SK-N-MC (cell line): ENCODE results near the gene RIMBP3C.
A peak's percentile ranks its signal among the peaks of the same experiment; 100 is the strongest.
"Not testable (repeated sequence)": the region's sequence is repeated elsewhere in the genome, so short reads cannot be mapped to it uniquely, and the experiment has no call there.

Experiments
- DNase-seq: peaks from one replicate; pipeline ENCODE4 v3.0.0-alpha.2; 2011; ENCODE audit warnings: low read depth, low spot score
- H3K27ac ChIP-seq: fragments of 200-600 bp; sonication (generic); 2 replicates; pipeline ENCODE4 v1.5.1; 2016; ENCODE audit warnings: mixed run types
- H3K36me3 ChIP-seq: fragments of 200-600 bp; sonication (generic); 2 replicates; pipeline ENCODE4 v1.6.1; 2017; ENCODE audit warnings: antibody characterized with exemption, low read length, mixed read lengths; ENCODE audit not compliant: insufficient read depth
- H3K4me3 ChIP-seq: fragments of 200-600 bp; sonication (generic); 2 replicates; pipeline ENCODE4 v1.5.1; 2016
- H3K9ac ChIP-seq: fragments of 200-600 bp; sonication (generic); 2 replicates; pipeline ENCODE4 v1.8.0; 2017; ENCODE audit warnings: mixed run types, mixed read lengths; ENCODE audit not compliant: insufficient read length
- H3K9me3 ChIP-seq: fragments of 200-600 bp; sonication (generic); 2 replicates; pipeline ENCODE4 v1.6.1; 2017; ENCODE audit warnings: low read depth, mild to moderate bottlenecking, antibody characterized with exemption, low read length, moderate library complexity, mixed read lengths
- EZH2 ChIP-seq: fragments of 200-600 bp; sonication (generic); IDR thresholded peaks from one replicate; pipeline ENCODE4 v1.6.1; 2017; ENCODE audit warnings: antibody characterized with exemption
- FOXP2 ChIP-seq: optimal IDR thresholded peaks from 2 replicates; pipeline ENCODE3; 2011; ENCODE audit warnings: mild to moderate bottlenecking, moderate library complexity; ENCODE audit not compliant: insufficient read depth; ENCODE audit errors: extremely low read length, control extremely low read depth
- POLR2AphosphoS5 ChIP-seq: IDR thresholded peaks from 2 replicates; pipeline ENCODE4 v1.6.1; 2012; ENCODE audit warnings: mild to moderate bottlenecking, low read depth, low read length, borderline replicate concordance

RIMBP3C gene

GRCh38 chr22:21579474-21579851 lies 28.2 kb upstream of the RIMBP3C start:
- no peak overlapping the region for H3K27ac ChIP-seq
- H3K9ac ChIP-seq: no peak overlapping the region
- H3K36me3 ChIP-seq: peaks cover 5% of the 10 kb centered on the region; the same call in 1 of the 2 replicates
- TF ChIP-seq EZH2 (no peak), POLR2AphosphoS5 (no peak), FOXP2 (no peak)
- no peak overlapping the region for H3K4me3 ChIP-seq
- DNase-seq: no peak
- no peaks in the 10 kb centered on the region for H3K9me3 ChIP-seq

- Histone ChIP-seq H3K9me3 (no peaks in the 10 kb centered on the region), H3K9ac (no peak overlapping the region), H3K36me3 (peaks cover 12% of the 10 kb centered on the region; the same call in 1 of the 2 replicates), H3K27ac (no peak overlapping the region), H3K4me3 (no peak overlapping the region)
- TF ChIP-seq EZH2 (no peak), FOXP2 (no peak), POLR2AphosphoS5 (no peak)
- DNase-seq: no peak
Measured at GRCh38 chr22:21573750-21574494, 22.7 kb upstream of the RIMBP3C start.

- Histone ChIP-seq H3K36me3 (peaks cover 9% of the 10 kb centered on the region; the same call in 1 of the 2 replicates), H3K27ac (no peak overlapping the region), H3K9me3 (no peaks in the 10 kb centered on the region), H3K4me3 (no peak overlapping the region), H3K9ac (no peak overlapping the region)
- no peak for TF ChIP-seq EZH2
- no peak for DNase-seq
Measured at GRCh38 chr22:21573293-21573734, 22.1 kb upstream of the RIMBP3C start.

GRCh38 chr22:21571679-21572078 lies 20.4 kb upstream of the RIMBP3C start:
- no peak overlapping the region for H3K9ac ChIP-seq
- H3K27ac ChIP-seq: no peak overlapping the region
- DNase-seq: no peak
- H3K4me3 ChIP-seq: peak overlapping the region; percentile 82; the same call in 1 of the 2 replicates
- TF ChIP-seq EZH2 (no peak), POLR2AphosphoS5 (no peak), FOXP2 (no peak)
- H3K36me3 ChIP-seq: peaks cover 6% of the 10 kb centered on the region; the same call in 1 of the 2 replicates
- no peaks in the 10 kb centered on the region for H3K9me3 ChIP-seq

DNA sequence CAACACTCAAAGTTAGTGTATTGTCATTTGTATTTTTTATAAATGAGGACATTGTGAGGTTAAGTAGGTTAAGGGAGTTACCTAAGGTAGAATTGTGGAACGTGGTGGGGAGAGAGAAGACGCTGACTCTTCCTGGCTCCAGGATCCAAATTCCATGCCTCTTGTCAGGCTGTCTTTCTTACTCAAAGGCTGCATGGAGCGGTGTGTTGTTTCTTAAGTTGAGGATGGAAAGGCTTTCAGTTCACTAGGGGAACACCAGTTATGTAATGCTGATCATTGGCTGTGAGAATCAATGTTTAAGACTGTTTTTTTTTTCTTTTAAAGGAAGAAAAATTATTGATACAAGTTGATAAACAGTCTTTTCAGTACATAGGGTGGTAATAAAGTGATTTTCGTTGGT lies 19.1 kb upstream of the RIMBP3C start:
- no peaks in the 10 kb centered on the region for H3K9me3 ChIP-seq
- DNase-seq: no peak
- peak overlapping the region; percentile 65 for H3K27ac ChIP-seq
- peaks cover 6% of the 10 kb centered on the region; the same call in 1 of the 2 replicates for H3K36me3 ChIP-seq
- no peak for TF ChIP-seq POLR2AphosphoS5
- no peak for TF ChIP-seq EZH2
- no peak for TF ChIP-seq FOXP2
- H3K4me3 ChIP-seq: peak overlapping the region; percentile 82
- peak overlapping the region; percentile 46 for H3K9ac ChIP-seq

GRCh38 chr22:21569459-21570170 lies 18.4 kb upstream of the RIMBP3C start:
- Histone ChIP-seq H3K27ac (peak overlapping the region; percentile 65; the same call in 1 of the 2 replicates), H3K36me3 (peaks cover 6% of the 10 kb centered on the region; the same call in 1 of the 2 replicates), H3K4me3 (peak overlapping the region; percentile 82), H3K9me3 (no peaks in the 10 kb centered on the region), H3K9ac (peak overlapping the region; percentile 46)
- DNase-seq: no peak
- TF ChIP-seq FOXP2: no peak

GRCh38 chr22:21569076-21569427 lies 17.8 kb upstream of the RIMBP3C start:
- peak overlapping the region; percentile 82 for H3K4me3 ChIP-seq
- H3K9me3 ChIP-seq, H3K27ac ChIP-seq, H3K36me3 ChIP-seq, DNase-seq: not testable (repeated sequence)
- H3K9ac ChIP-seq: peak overlapping the region; percentile 99

DNA sequence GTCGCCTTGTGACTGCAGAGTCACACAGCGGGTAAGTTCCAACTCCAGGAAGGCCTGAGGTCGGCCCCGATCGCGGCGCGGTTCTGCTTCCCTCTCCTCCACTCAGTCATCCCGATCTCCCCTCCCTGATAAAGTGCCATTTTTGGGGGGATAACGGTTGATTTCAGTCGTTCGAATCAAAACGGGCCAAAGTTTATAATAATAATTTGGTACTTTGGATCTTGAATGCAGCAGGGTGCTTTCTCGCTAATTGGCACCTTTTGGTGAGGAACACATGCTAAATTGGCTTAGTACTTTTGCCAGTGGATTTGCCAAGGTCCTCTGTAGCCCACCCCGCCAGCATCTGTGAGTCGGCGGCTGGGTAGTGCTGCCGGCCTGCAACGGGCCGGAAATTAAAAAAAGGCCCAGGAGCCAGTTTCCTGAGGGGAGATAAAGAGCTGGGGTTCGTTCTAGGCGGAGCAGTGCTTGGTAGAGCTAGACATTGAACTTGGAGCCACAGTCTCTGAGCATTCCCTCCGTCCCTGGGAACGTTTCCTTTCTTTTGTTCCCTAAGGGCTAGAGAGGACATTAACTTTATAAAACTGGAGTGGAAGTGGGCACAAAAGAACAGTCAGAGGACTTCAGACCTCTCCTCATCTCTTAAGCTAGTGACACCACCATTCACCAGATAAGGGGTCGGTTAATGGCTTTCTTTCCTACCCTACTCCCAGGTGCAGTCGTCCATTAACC lies 17.2 kb upstream of the RIMBP3C start:
- 0 out of 2 replicates have a peak, but pooled peaks have one; percentile 16 for TF ChIP-seq POLR2AphosphoS5
- no peak for TF ChIP-seq EZH2
- H3K9me3 ChIP-seq: no peaks in the 10 kb centered on the region
- peak overlapping the region; percentile 83 for H3K27ac ChIP-seq
- no peak for DNase-seq
- H3K36me3 ChIP-seq: peaks cover 6% of the 10 kb centered on the region; the same call in 1 of the 2 replicates
- peak overlapping the region; percentile 99 for H3K9ac ChIP-seq
- peak overlapping the region; percentile 82 for H3K4me3 ChIP-seq
